OCI-LY3 (cell line): ENCODE measurements around the gene FBXL19.

Source experiments
- H2AFZ ChIP-seq: fragments of 200-600, 300-600 bp; shearing (Covaris generic); 2 replicates; pipeline ENCODE4 v1.6.0; 2014; ENCODE audit warnings: antibody characterized with exemption, low read depth, low read length
- H3K27ac ChIP-seq: fragments of 200-600, 300-600 bp; sonication (generic); 2 replicates; pipeline ENCODE4 v1.5.1; 2014; ENCODE audit warnings: mild to moderate bottlenecking, low read length, moderate library complexity, mixed read lengths
- H3K27me3 ChIP-seq: fragments of 200-600, 300-600 bp; sonication (generic); 2 replicates; pipeline ENCODE4 v1.6.1; 2014; ENCODE audit warnings: low read depth, low read length, mixed read lengths
- H3K36me3 ChIP-seq: fragments of 200-600, 300-600 bp; sonication (generic); replicated peaks from 2 replicates; pipeline ENCODE3; 2014; ENCODE audit warnings: low read depth, low read length, mixed read lengths
- H3K4me1 ChIP-seq: fragments of 300-600, 200-600 bp; sonication (generic); 2 replicates; pipeline ENCODE4 v1.6.1; 2014; ENCODE audit warnings: low read length, mixed read lengths
- H3K4me2 ChIP-seq: fragments of 200-600, 300-600 bp; sonication (generic); 2 replicates; pipeline ENCODE4 v1.6.1; 2014; ENCODE audit warnings: low read length, mixed read lengths
- H3K4me3 ChIP-seq: fragments of 300-600, 200-600 bp; sonication (generic); 2 replicates; pipeline ENCODE4 v1.5.1; 2014; ENCODE audit warnings: antibody characterized with exemption, mild to moderate bottlenecking, low read length, moderate library complexity
- H3K79me2 ChIP-seq: fragments of 300-600, 200-600 bp; shearing (Covaris generic); 2 replicates; pipeline ENCODE4 v1.6.1; 2014; ENCODE audit warnings: mild to moderate bottlenecking, low read length, mixed read lengths
- H3K9ac ChIP-seq: fragments of 300-600, 200-600 bp; shearing (Covaris generic); 2 replicates; pipeline ENCODE4 v1.6.0; 2014; ENCODE audit warnings: mild to moderate bottlenecking, low read length, moderate library complexity
- H3K9me3 ChIP-seq: fragments of 200-600, 300-600 bp; shearing (Covaris generic); 2 replicates; pipeline ENCODE4 v1.6.1; 2014; ENCODE audit warnings: low read length, mixed read lengths; ENCODE audit not compliant: insufficient read depth
- H4K20me1 ChIP-seq: fragments of 200-600, 300-600 bp; sonication (generic); 2 replicates; pipeline ENCODE4 v1.6.1; 2016; ENCODE audit warnings: low read length, mixed read lengths; ENCODE audit not compliant: insufficient read depth
- CTCF ChIP-seq: fragments of 200-600, 300-600 bp; sonication (generic); IDR thresholded peaks from 2 replicates; pipeline ENCODE4 v1.5.1; 2014; ENCODE audit warnings: antibody characterized with exemption, low read length, low read depth
- EZH2phosphoT487 ChIP-seq: fragments of 200-600 bp; shearing (Covaris generic); IDR thresholded peaks from 2 replicates; pipeline ENCODE4 v1.6.1; 2018; ENCODE audit warnings: antibody characterized with exemption, mixed run types, low read depth

Gene FBXL19, protein sequence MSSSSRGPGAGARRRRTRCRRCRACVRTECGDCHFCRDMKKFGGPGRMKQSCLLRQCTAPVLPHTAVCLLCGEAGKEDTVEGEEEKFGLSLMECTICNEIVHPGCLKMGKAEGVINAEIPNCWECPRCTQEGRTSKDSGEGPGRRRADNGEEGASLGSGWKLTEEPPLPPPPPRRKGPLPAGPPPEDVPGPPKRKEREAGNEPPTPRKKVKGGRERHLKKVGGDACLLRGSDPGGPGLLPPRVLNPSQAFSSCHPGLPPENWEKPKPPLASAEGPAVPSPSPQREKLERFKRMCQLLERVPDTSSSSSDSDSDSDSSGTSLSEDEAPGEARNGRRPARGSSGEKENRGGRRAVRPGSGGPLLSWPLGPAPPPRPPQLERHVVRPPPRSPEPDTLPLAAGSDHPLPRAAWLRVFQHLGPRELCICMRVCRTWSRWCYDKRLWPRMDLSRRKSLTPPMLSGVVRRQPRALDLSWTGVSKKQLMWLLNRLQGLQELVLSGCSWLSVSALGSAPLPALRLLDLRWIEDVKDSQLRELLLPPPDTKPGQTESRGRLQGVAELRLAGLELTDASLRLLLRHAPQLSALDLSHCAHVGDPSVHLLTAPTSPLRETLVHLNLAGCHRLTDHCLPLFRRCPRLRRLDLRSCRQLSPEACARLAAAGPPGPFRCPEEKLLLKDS

GRCh38 chr16:30923554-30924075 lies at the start of gene FBXL19:
Gene FBXL19, plus strand, starts transcription at chr16:30923572. Its CDS starts 2,183 bp downstream, at chr16:30925755.
- no peaks in the 10 kb centered on the region for H3K36me3 ChIP-seq
- no peaks in the 10 kb centered on the region for H4K20me1 ChIP-seq
- H3K9me3 ChIP-seq: no peaks in the 10 kb centered on the region
- no peak for TF ChIP-seq EZH2phosphoT487
- no peak for TF ChIP-seq CTCF
- no peaks in the 10 kb centered on the region for H3K27me3 ChIP-seq
- H3K4me2 ChIP-seq: peak within 1 kb of the TSS; percentile 93
- no peaks in the 10 kb centered on the region for H3K79me2 ChIP-seq
- peaks cover 7% of the 10 kb centered on the region for H3K4me1 ChIP-seq
- peak within 1 kb of the TSS; percentile 85 for H3K9ac ChIP-seq
- peak within 1 kb of the TSS; percentile 49 for H2AFZ ChIP-seq
- H3K27ac ChIP-seq: peak within 1 kb of the TSS; percentile 72
- H3K4me3 ChIP-seq: peak within 1 kb of the TSS; percentile 79

GRCh38 chr16:30874244-30874820 lies 49.0 kb upstream of the FBXL19 start:
- no peak overlapping the region for H2AFZ ChIP-seq
- peak overlapping the region; percentile 66 for H3K4me2 ChIP-seq
- peak overlapping the region; percentile 98 for H3K4me3 ChIP-seq
- peak overlapping the region; percentile 94 for H3K9ac ChIP-seq
- H3K79me2 ChIP-seq: peaks cover 26% of the 10 kb centered on the region
- H3K9me3 ChIP-seq: no peaks in the 10 kb centered on the region
- no peaks in the 10 kb centered on the region for H4K20me1 ChIP-seq
- H3K36me3 ChIP-seq: peaks cover 8% of the 10 kb centered on the region
- H3K4me1 ChIP-seq: peaks cover 15% of the 10 kb centered on the region
- H3K27ac ChIP-seq: peak overlapping the region; percentile 87
- TF ChIP-seq CTCF: no peak
- TF ChIP-seq EZH2phosphoT487: no peak
- H3K27me3 ChIP-seq: no peaks in the 10 kb centered on the region

DNA sequence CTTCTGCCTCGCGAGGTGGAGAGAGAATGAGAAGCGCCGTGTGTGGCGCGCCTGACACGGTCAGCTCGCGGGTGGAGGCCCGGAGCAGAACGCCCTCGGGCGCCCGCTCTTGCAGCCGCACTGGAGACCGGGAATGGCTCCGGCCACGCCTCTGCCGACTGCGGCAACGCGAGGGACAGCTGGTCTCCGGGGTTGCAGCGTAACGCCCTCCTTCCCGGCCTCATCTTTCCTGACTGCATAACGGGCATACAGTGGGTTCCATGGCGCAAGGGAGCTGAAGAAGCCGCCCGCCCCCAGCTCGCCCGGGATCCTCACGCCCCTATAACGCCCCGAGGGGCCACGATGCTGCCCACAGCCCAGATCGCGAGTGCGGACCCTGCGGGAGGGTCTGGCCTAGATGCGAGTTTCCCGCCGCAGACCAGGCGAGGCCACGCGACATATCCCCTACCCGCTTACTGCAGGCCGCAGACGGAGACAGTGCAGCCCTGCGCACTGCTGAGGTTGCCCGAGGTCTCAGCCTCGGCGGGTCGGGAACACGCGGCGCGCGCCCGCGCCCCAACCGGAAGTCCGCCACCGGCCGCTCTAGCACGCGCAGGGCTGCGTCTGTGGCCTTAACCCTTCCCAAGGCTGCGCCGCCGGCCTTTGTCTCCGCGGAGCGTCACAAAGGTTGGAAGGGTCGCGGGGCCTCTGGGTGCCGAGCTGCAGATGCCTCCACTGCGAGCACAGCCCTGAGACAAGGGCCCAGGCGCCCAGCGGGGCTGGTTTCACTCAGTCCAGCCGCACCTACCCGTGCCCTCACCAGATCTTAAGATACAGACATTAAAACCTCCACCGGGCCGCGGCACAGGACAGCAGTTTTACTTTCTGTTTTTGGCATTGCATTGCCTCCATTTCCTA lies 48.3 kb upstream of the FBXL19 start:
- peaks cover 15% of the 10 kb centered on the region for H3K4me1 ChIP-seq
- H3K9ac ChIP-seq: peak overlapping the region; percentile 94
- H2AFZ ChIP-seq: peak overlapping the region; percentile 79; the same call in 1 of the 2 replicates
- TF ChIP-seq EZH2phosphoT487 (no peak), CTCF (no peak)
- no peaks in the 10 kb centered on the region for H3K9me3 ChIP-seq
- no peaks in the 10 kb centered on the region for H4K20me1 ChIP-seq
- H3K79me2 ChIP-seq: peaks cover 26% of the 10 kb centered on the region
- H3K4me3 ChIP-seq: peak overlapping the region; percentile 98
- H3K4me2 ChIP-seq: peak overlapping the region; percentile 100
- H3K27me3 ChIP-seq: no peaks in the 10 kb centered on the region
- H3K27ac ChIP-seq: peak overlapping the region; percentile 87
- peaks cover 8% of the 10 kb centered on the region for H3K36me3 ChIP-seq
